DMS 273 (cell line): ENCODE results near the gene OR2AG2.
"Not testable (repeated sequence)": the region's sequence is repeated elsewhere in the genome, so short reads cannot be mapped to it uniquely, and the experiment has no call there.

Experiments used
- DNase-seq: peaks from one replicate; lab custom pipeline; 2025; ENCODE audit not compliant: unreplicated experiment; lab: John Stamatoyannopoulos, UW

OR2AG2 gene

GRCh38 chr11:6771926-6772893 is at the start of gene OR2AG2:
OR2AG2 (minus strand) TSS chr11:6771976; CDS start chr11:6768957, 3,019 bp downstream.
- no peak for DNase-seq

- DNase-seq: no peak
Observed at GRCh38 chr11:6818967-6819366, 47.2 kb upstream of the OR2AG2 start.

- DNase-seq: peak; percentile 7
Observed at GRCh38 chr11:6817694-6818093, 45.9 kb upstream of the OR2AG2 start.

- no peak for DNase-seq
Observed at GRCh38 chr11:6813656-6814055, 41.9 kb upstream of the OR2AG2 start.

- peak; percentile 43 for DNase-seq
Observed at GRCh38 chr11:6812390-6813005, 40.7 kb upstream of the OR2AG2 start.

GRCh38 chr11:6801075-6801474 is 29.3 kb upstream of the OR2AG2 start:
- DNase-seq: not testable (repeated sequence)

- DNase-seq: no peak
Observed at GRCh38 chr11:6799402-6799801, 27.6 kb upstream of the OR2AG2 start, which contains the start of gene OR6A2. OR6A2 (minus strand) TSS chr11:6799689; CDS start chr11:6795708, 3,981 bp downstream.

GRCh38 chr11:6794639-6795038 is 22.9 kb upstream of the OR2AG2 start:
- no peak for DNase-seq

GRCh38 chr11:6790546-6790945 is 18.8 kb upstream of the OR2AG2 start:
- no peak for DNase-seq

- no peak for DNase-seq
Observed at GRCh38 chr11:6782720-6783119, 10.9 kb upstream of the OR2AG2 start, which contains the start of gene OR2AG1. OR2AG1 (plus strand) TSS chr11:6783020; CDS start chr11:6785038, 2,018 bp downstream.

GRCh38 chr11:6780829-6781228 is 9.1 kb upstream of the OR2AG2 start:
- no peak for DNase-seq

- no peak for DNase-seq
Observed at GRCh38 chr11:6778518-6778917, 6.7 kb upstream of the OR2AG2 start.

- DNase-seq: peak; percentile 48
Observed at GRCh38 chr11:6757373-6757967, 14.3 kb downstream of the OR2AG2 start.

GRCh38 chr11:6755953-6756347 is 15.8 kb downstream of the OR2AG2 start:
- DNase-seq: no peak

- peak; percentile 51 for DNase-seq
Observed at GRCh38 chr11:6755303-6755952, 16.3 kb downstream of the OR2AG2 start.

- no peak for DNase-seq
Observed at GRCh38 chr11:6747097-6747668, 24.6 kb downstream of the OR2AG2 start.

GRCh38 chr11:6746626-6747025 is 25.1 kb downstream of the OR2AG2 start:
- no peak for DNase-seq

- DNase-seq: no peak
Observed at GRCh38 chr11:6746086-6746618, 25.6 kb downstream of the OR2AG2 start.

GRCh38 chr11:6745465-6746015 is 26.2 kb downstream of the OR2AG2 start:
- no peak for DNase-seq

GRCh38 chr11:6745018-6745417 is 26.8 kb downstream of the OR2AG2 start:
- no peak for DNase-seq
